HG02885 (cell line): Measurements from ENCODE around the gene DSCAML1.

ENCODE experiments used
- ATAC-seq: cut with Tn5 transposase; IDR thresholded peaks from one replicate; pipeline ENCODE4 v1.9.1; 2021; ENCODE audit warnings: mild to moderate bottlenecking; ENCODE audit not compliant: unreplicated experiment, poor library complexity

Gene DSCAML1

GRCh38 chr11:117486059-117486458 lies 311.0 kb downstream of the DSCAML1 start:
- no peak for ATAC-seq

- no peak for ATAC-seq
Observed at GRCh38 chr11:117484156-117484555, 312.9 kb downstream of the DSCAML1 start.

GRCh38 chr11:117483372-117483771 lies 313.6 kb downstream of the DSCAML1 start:
- no peak for ATAC-seq

DNA sequence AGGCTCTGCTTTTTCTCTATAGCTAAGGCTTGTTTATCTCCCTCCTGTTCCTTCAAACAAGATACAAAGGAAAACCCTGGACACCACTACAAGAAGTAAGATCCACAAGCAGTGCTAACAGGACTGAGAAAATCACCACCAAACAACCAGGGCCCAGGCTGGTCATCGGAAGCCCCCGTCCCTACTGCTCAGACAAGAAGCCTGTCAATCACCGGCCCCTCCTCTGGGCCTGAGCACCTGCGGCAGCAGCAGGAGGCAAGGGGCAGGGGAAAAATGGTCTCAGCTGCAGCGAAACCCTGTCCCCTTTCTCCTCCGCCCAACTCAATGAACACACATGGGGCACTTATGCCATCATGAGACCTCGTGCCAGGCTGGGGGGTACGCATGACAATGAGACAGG lies 314.1 kb downstream of the DSCAML1 start:
- no peak for ATAC-seq

- no peak for ATAC-seq
Observed at GRCh38 chr11:117481885-117482284, 315.1 kb downstream of the DSCAML1 start.

DNA sequence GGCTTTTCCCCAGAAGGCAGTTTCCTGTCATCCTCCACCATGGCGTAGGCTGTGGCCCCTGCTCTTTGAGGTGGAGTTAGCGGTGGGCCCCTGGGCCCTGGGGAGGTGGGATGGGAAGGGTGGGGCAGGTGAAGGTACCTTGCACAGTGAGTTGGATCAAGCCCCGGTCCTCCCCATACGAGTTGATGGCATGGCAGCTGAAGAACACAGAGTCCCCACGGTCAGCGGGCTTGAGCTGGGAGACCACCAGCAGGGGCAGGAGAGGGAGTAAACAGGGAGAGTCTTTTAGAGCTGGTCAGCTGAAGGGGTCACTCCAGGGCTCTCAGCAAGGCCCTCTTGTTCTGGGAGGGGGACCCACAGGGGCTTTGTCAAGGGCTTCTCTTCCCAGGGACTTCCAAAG lies 316.0 kb downstream of the DSCAML1 start:
- ATAC-seq = no peak

- no peak for ATAC-seq
Observed at GRCh38 chr11:117480221-117480620, 316.8 kb downstream of the DSCAML1 start.

- no peak for ATAC-seq
Observed at GRCh38 chr11:117479372-117479771, 317.6 kb downstream of the DSCAML1 start.

- ATAC-seq = no peak
Observed at GRCh38 chr11:117478926-117479325, 318.1 kb downstream of the DSCAML1 start.

GRCh38 chr11:117478126-117478860 lies 318.7 kb downstream of the DSCAML1 start:
- ATAC-seq = no peak

DNA sequence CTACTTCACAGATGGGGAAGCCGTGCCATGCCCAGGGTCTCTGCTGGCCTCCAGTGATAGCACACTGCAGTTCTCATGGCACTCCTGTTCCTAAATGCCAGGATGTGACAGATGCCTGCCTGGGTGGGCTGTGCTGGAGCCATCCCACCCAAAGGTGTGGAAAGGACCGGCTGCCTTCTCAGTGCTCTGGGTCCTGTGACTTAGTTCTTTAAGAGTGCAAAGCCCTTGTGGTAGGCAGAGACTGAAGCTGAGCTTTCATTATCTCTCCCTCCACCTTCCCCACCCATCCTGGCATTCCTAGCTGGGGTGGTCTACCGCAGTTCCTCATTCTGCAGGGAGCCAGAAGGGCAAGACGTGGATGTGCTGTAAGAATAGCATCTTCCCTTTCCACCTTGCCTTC lies 319.3 kb downstream of the DSCAML1 start:
- ATAC-seq = no peak

DNA sequence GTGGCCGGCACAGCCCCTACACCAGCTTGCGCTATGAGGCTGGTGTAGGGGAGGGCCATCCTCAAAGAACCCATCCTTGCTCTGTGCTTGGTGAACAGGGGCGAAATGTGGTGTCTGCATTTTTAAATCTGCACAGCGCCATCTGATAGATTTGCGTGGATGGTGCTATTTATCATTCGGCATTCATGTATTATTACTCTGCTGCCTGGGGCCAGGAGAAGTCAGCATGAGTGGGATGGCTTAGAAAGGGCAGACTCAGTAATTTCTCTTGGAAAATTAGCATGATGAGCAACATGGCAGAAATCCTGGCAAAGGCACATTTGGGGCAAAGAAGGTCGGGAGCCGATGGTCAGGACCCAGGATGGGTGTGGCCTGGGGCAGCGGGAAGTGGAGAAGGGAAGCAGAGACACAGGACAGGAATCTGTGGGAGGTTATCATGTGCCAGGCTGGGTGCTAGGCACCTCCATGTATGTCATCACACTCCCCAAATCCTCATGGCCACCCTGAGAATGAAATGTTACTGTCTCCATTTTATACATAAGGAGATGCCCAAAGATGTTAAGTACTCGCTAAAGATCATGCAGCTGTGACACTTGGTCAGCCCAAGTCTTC lies 320.4 kb downstream of the DSCAML1 start:
- no peak for ATAC-seq

GRCh38 chr11:117475716-117476530 lies 321.1 kb downstream of the DSCAML1 start:
- ATAC-seq = no peak

DNA sequence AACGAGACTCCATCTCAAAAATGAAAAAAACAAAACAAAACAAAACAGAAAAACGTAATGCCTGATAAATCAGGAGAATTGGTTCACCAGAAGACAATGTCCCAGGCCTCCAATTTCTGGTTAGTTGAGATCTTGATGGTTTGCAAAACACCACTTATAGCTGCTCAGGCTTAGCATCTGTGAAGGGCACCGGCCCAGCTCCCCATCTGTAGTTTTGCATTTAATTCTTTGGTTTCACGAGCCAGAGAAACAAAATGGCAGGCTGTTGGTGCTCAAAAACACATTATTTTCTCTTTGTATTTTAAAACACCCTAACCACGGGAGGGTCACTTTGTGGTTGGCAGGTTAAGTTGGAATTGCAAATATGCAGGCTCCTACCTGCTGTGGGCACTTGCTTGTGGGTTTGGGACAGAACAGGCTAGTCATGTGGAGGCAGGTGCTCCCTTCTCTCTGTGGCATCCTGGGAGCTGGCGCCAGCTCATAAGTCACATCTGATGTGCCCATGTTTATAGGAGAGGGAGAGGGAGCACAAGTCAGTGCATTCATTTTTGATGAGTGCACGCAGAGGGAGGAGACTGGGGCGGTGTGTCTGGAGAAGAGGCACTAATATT lies 323.4 kb downstream of the DSCAML1 start:
- ATAC-seq = no peak

DNA sequence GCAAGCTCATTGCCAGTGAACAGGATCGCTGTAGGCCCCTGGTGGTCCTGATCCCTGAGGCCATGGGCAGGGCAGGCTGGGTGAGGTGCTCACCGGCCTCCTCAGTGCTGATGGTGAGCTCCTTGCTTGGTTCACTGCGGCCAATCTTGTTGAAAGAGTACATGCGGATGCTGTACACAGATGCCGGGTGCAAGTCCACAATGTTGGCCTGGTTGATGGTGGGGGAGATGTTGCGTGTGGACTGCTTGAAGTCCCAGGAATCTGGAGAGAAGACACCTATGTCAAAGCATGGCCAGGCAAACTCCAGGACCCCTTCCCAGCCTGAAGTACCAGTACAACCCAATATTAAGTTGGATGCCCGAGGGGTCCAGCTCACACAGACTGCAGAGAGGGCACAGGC lies 325.2 kb downstream of the DSCAML1 start:
- no peak for ATAC-seq

- no peak for ATAC-seq
Observed at GRCh38 chr11:117470576-117470975, 326.4 kb downstream of the DSCAML1 start.

DNA sequence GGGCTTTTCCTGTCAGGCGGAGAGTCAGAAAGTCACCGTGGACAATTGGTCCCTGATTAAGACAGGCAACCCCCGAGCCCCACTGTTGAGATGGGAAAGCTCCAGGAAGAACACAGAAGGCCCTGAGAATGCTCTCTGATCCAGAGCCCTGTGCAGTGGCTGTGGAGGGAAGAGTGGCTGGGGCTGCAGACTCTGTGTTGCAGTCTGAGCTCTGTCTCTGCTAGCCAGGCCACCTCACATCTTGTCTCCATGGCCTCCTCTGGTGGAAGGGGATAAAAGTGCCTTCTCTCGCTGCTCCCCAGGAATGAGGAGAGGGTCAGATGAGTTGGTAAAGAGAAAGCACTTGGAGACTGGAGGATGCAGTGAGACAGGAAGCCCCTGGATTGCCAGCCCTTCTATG lies 328.1 kb downstream of the DSCAML1 start:
- ATAC-seq = no peak

DNA sequence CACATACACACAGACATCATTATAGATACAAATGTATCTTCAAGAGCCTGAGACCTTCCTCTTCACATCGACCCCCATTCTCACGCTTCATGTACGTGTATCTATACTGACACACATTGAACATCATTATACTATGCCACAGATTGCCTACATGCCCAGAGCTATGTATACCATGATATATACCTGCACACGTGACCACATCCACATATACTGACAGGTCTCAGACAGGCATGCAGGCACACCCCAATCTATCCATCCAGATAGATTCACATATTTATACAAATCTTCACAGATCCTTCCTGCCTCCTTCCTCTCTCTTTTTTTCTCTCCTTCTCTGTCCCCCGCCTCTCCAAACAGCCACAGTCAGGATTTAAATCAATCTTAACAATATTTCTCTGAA lies 329.2 kb downstream of the DSCAML1 start:
- no peak for ATAC-seq

- no peak for ATAC-seq
Observed at GRCh38 chr11:117466966-117467365, 330.1 kb downstream of the DSCAML1 start.

DNA sequence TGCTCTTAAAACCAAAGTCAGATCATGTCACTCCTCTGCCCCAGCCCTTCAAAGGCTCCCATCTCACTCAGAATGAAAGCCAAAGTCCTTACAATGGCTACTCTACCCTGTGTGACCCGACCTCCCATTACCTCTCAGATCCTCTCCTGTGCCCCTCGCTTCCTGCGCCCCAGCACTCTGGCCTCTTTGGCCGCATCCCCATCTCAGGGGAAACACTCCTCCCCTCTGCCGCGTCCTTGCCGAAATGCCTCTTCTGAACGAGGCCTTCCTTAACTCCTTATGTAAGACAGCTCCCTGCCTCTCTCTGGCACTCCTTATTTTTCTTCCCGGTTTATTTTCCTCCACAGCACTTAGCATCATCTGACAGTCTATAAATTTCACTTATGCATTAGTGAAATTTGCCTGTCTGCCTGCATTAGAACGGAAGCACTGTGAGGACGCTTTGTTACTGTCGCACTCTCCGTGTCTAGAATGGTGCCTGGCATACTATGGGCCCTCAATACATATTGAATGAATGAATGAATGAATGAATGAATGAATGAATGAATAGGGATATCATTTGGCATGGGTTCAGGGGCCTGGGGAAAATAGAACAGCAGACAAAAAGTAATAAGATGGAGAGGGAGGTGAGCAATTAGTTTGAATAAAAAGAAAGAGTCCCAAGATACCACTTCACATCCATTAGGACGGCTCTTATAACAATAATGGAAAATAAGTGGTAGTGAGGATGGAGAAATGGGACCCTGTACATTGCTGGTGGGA lies 331.6 kb downstream of the DSCAML1 start:
- no peak for ATAC-seq
